ENCODE data around the gene HOXA7. TPM values are rescaled to one million over a fixed set of nuclear protein-coding genes. Genes with fewer than 3 reads are reported as not detected.

The HOXA7 gene
- total and polyA plus RNA-seq, 7 experiments from 2014 or later, result not detected

- Mint-ChIP-seq H3K4me3 (peak overlapping the region in 7 of 10 donors; percentile 11 to 84 (median 68)), H3K36me3 (peaks cover 0 to 4% (median 0%) of the 10 kb centered on the region in 5 donors), H3K9me3 (peaks cover 0 to 12% (median 0%) of the 10 kb centered on the region in 11 donors), H3K27me3 (peaks cover 87 to 93% (median 92%) of the 10 kb centered on the region in 5 donors), H3K27ac (peak overlapping the region in 2 of 9 donors; percentile 31 to 66), H3K4me1 (peaks cover 14 to 48% (median 33%) of the 10 kb centered on the region in 7 donors)
- Histone ChIP-seq H3K4me1 (ENCODE audit: control insufficient read depth in 2 of 2, insufficient read depth in 2 of 2, low read length in 2 of 2) (peaks cover 13 to 25% of the 10 kb centered on the region in 2 donors), H3K36me3 (ENCODE audit: control insufficient read depth in 2 of 3, insufficient read depth in 3 of 3, low read length in 3 of 3) (no peaks in the 10 kb centered on the region), H3K4me3 (ENCODE audit: low read length) (no peak overlapping the region), H3K27me3 (ENCODE audit: control insufficient read depth in 2 of 2, insufficient read depth in 2 of 2, low read length in 2 of 2) (peaks cover 28 to 77% of the 10 kb centered on the region in 2 donors), H3K27ac (ENCODE audit: low read depth, low read length) (no peak overlapping the region), H3K9me3 (ENCODE audit: control insufficient read depth in 2 of 3, low read length in 3 of 3) (no peaks in the 10 kb centered on the region)
- POLR2A ChIA-PET, result no interaction called here
- CTCF ChIA-PET, result interaction anchor here (0.5 to 1.8 kb wide), 2 partner anchors 15 to 589 kb away, joined by 3 to 4 read pairs; no protein-coding TSS in a partner anchor
- intact Hi-C loops (cut with micrococcal nuclease), result loop anchor here (10.0 kb wide), 4 partner anchors 981 to 1761 kb away; partner anchors contain the start of gene TRIL (in 1 of the 2)
- DNase-seq (no peak), ATAC-seq (no peak)
Observed at GRCh38 chr7:27194002-27194352, 37.5 kb upstream of the HOXA7 start.

GRCh38 chr7:27193335-27194001 is 37.0 kb upstream of the HOXA7 start:
- peaks cover 0 to 12% (median 0%) of the 10 kb centered on the region in 11 donors for H3K9me3 Mint-ChIP-seq
- intact Hi-C loops (cut with micrococcal nuclease), result loop anchor here (10.0 kb wide), 4 partner anchors 981 to 1761 kb away; partner anchors contain the start of gene TRIL (in 1 of the 2)
- Histone ChIP-seq H3K4me3 (ENCODE audit: low read length) (no peak overlapping the region), H3K4me1 (ENCODE audit: control insufficient read depth in 2 of 2, insufficient read depth in 2 of 2, low read length in 2 of 2) (peaks cover 14 to 27% of the 10 kb centered on the region in 2 donors), H3K27me3 (ENCODE audit: control insufficient read depth in 2 of 2, insufficient read depth in 2 of 2, low read length in 2 of 2) (peaks cover 26 to 77% of the 10 kb centered on the region in 2 donors), H3K9me3 (ENCODE audit: control insufficient read depth in 2 of 3, low read length in 3 of 3) (no peaks in the 10 kb centered on the region), H3K36me3 (ENCODE audit: control insufficient read depth in 2 of 3, insufficient read depth in 3 of 3, low read length in 3 of 3) (no peaks in the 10 kb centered on the region), H3K27ac (ENCODE audit: low read depth, low read length) (no peak overlapping the region)
- CTCF ChIA-PET, result no interaction called here
- ATAC-seq, result no peak
- POLR2A ChIA-PET, result no interaction called here
- H3K4me1 Mint-ChIP-seq, result peaks cover 18 to 50% (median 34%) of the 10 kb centered on the region in 7 donors
- peaks cover 87 to 93% (median 92%) of the 10 kb centered on the region in 5 donors for H3K27me3 Mint-ChIP-seq
- peaks cover 0 to 4% (median 0%) of the 10 kb centered on the region in 5 donors for H3K36me3 Mint-ChIP-seq
- peak overlapping the region; percentile 14 to 84 (median 60) for H3K4me3 Mint-ChIP-seq
- no peak for DNase-seq
- peak overlapping the region in 2 of 9 donors; percentile 31 to 66 for H3K27ac Mint-ChIP-seq

GRCh38 chr7:27192546-27193334 is 36.3 kb upstream of the HOXA7 start:
- peaks cover 21 to 34% of the 10 kb centered on the region in 2 donors for H3K4me1 ChIP-seq (ENCODE audit: control insufficient read depth in 2 of 2, insufficient read depth in 2 of 2, low read length in 2 of 2)
- no peak overlapping the region for H3K27ac ChIP-seq (ENCODE audit: low read depth, low read length)
- Mint-ChIP-seq H3K4me1 (peaks cover 21 to 50% (median 34%) of the 10 kb centered on the region in 7 donors), H3K4me3 (peak overlapping the region in 9 of 10 donors; percentile 70 to 84 (median 74)), H3K27me3 (peaks cover 87 to 93% (median 92%) of the 10 kb centered on the region in 5 donors), H3K27ac (peak overlapping the region in 1 of 9 donors; percentile 30), H3K36me3 (peaks cover 0 to 4% (median 0%) of the 10 kb centered on the region in 5 donors), H3K9me3 (peaks cover 0 to 6% (median 0%) of the 10 kb centered on the region in 11 donors)
- CTCF ChIA-PET, result interaction anchor here (1.0 kb wide), 1 partner anchor 825 kb away, joined by 3 read pairs; no protein-coding TSS in a partner anchor
- DNase-seq (no peak), ATAC-seq (peak; percentile 62)
- POLR2A ChIA-PET, result interaction anchor here (0.6 kb wide), 1 partner anchor 398 kb away, joined by 3 read pairs; no protein-coding TSS in a partner anchor
- H3K9me3 ChIP-seq (ENCODE audit: control insufficient read depth in 2 of 3, low read length in 3 of 3), result no peaks in the 10 kb centered on the region
- peaks cover 33 to 78% of the 10 kb centered on the region in 2 donors for H3K27me3 ChIP-seq (ENCODE audit: control insufficient read depth in 2 of 2, insufficient read depth in 2 of 2, low read length in 2 of 2)
- peak overlapping the region; percentile 14 for H3K4me3 ChIP-seq (ENCODE audit: low read length)
- no peaks in the 10 kb centered on the region for H3K36me3 ChIP-seq (ENCODE audit: control insufficient read depth in 2 of 3, insufficient read depth in 3 of 3, low read length in 3 of 3)
- intact Hi-C loops (cut with micrococcal nuclease), result loop anchor here (10.0 kb wide), 4 partner anchors 982 to 1762 kb away; partner anchors contain the start of gene TRIL (in 1 of the 2)

GRCh38 chr7:27191833-27192545 is 35.5 kb upstream of the HOXA7 start:
- Mint-ChIP-seq H3K9me3 (peaks cover 0 to 8% (median 0%) of the 10 kb centered on the region in 11 donors), H3K27ac (peak overlapping the region in 2 of 9 donors; percentile 28 to 58), H3K27me3 (peaks cover 87 to 93% (median 92%) of the 10 kb centered on the region in 5 donors), H3K4me3 (peak overlapping the region in 9 of 10 donors; percentile 7 to 84 (median 67)), H3K36me3 (peaks cover 0 to 4% (median 0%) of the 10 kb centered on the region in 5 donors), H3K4me1 (peaks cover 20 to 57% (median 41%) of the 10 kb centered on the region in 7 donors)
- CTCF ChIA-PET, result interaction anchor here (1.0 kb wide), 1 partner anchor 826 kb away, joined by 3 read pairs; no protein-coding TSS in a partner anchor
- Histone ChIP-seq H3K36me3 (ENCODE audit: control insufficient read depth in 2 of 3, insufficient read depth in 3 of 3, low read length in 3 of 3) (no peaks in the 10 kb centered on the region), H3K27me3 (ENCODE audit: control insufficient read depth in 2 of 2, insufficient read depth in 2 of 2, low read length in 2 of 2) (peaks cover 36 to 78% of the 10 kb centered on the region in 2 donors), H3K4me3 (ENCODE audit: low read length) (no peak overlapping the region), H3K9me3 (ENCODE audit: control insufficient read depth in 2 of 3, low read length in 3 of 3) (no peaks in the 10 kb centered on the region), H3K27ac (ENCODE audit: low read depth, low read length) (no peak overlapping the region), H3K4me1 (ENCODE audit: control insufficient read depth in 2 of 2, insufficient read depth in 2 of 2, low read length in 2 of 2) (peaks cover 22 to 41% of the 10 kb centered on the region in 2 donors)
- ATAC-seq (no peak), DNase-seq (no peak)
- POLR2A ChIA-PET, result no interaction called here
- intact Hi-C loops (cut with micrococcal nuclease), result loop anchor here (10.0 kb wide), 4 partner anchors 983 to 1763 kb away; partner anchors contain the start of gene TRIL (in 1 of the 2)

- intact Hi-C loops (cut with micrococcal nuclease), result loop anchor here (10.0 kb wide), 4 partner anchors 984 to 1764 kb away; partner anchors contain the start of gene TRIL (in 1 of the 2)
- no peaks in the 10 kb centered on the region for H3K9me3 ChIP-seq (ENCODE audit: control insufficient read depth in 2 of 3, low read length in 3 of 3)
- peaks cover 19 to 62% (median 44%) of the 10 kb centered on the region in 7 donors for H3K4me1 Mint-ChIP-seq
- ChIA-PET CTCF (no interaction called here), POLR2A (interaction anchor here (0.7 kb wide), 1 partner anchor 508 kb away, joined by 3 read pairs; no protein-coding TSS in a partner anchor)
- peaks cover 87 to 93% (median 92%) of the 10 kb centered on the region in 5 donors for H3K27me3 Mint-ChIP-seq
- peak overlapping the region in 3 of 9 donors; percentile 3 to 48 (median 38) for H3K27ac Mint-ChIP-seq
- DNase-seq (peak in 1 of 9 donors; percentile 3), ATAC-seq (no peak)
- peaks cover 0 to 4% (median 0%) of the 10 kb centered on the region in 5 donors for H3K36me3 Mint-ChIP-seq
- no peak overlapping the region for H3K4me3 ChIP-seq (ENCODE audit: low read length)
- H3K9me3 Mint-ChIP-seq, result peaks cover 0 to 9% (median 0%) of the 10 kb centered on the region in 11 donors
- peaks cover 29 to 41% of the 10 kb centered on the region in 2 donors for H3K4me1 ChIP-seq (ENCODE audit: control insufficient read depth in 2 of 2, insufficient read depth in 2 of 2, low read length in 2 of 2)
- peaks cover 41 to 78% of the 10 kb centered on the region in 2 donors for H3K27me3 ChIP-seq (ENCODE audit: control insufficient read depth in 2 of 2, insufficient read depth in 2 of 2, low read length in 2 of 2)
- H3K4me3 Mint-ChIP-seq, result peak overlapping the region in 7 of 10 donors; percentile 1 to 74 (median 19)
- H3K27ac ChIP-seq (ENCODE audit: low read depth, low read length), result no peak overlapping the region
- H3K36me3 ChIP-seq (ENCODE audit: control insufficient read depth in 2 of 3, insufficient read depth in 3 of 3, low read length in 3 of 3), result no peaks in the 10 kb centered on the region
Observed at GRCh38 chr7:27191161-27191731, 34.8 kb upstream of the HOXA7 start.
